Liver (tissue), 3 donors: ENCODE results near the gene STK11IP.

Source experiments
- ATF3 ChIP-seq: IDR thresholded peaks from 2 replicates; pipeline ENCODE4 v1.6.1; 2016; ENCODE audit warnings: antibody characterized with exemption
- CTCF ChIP-seq: fragments of 150-350 bp; IDR thresholded peaks from 2 replicates; pipeline ENCODE4 v1.5.1; 2017; ENCODE audit warnings: improper control_type of control experiment, low read depth, low read length; ENCODE audit not compliant: missing input control
- EGR1 ChIP-seq, 2 donors: IDR thresholded peaks; 2 replicates each; pipeline ENCODE4 v1.6.1; 2016 to 2018; ENCODE audit warnings: antibody characterized with exemption in 2 of 2, low read depth in 2 of 2
- HNF4A ChIP-seq, 2 donors: conservative IDR thresholded peaks; 2 replicates each; pipeline ENCODE4 v1.6.1; 2016; ENCODE audit warnings: antibody characterized with exemption in 2 of 2, mild to moderate bottlenecking in 2 of 2
- ZBTB33 ChIP-seq: IDR thresholded peaks from 2 replicates; pipeline ENCODE4 v1.6.1; 2016; ENCODE audit warnings: antibody characterized with exemption
- TF ChIP-seq, protein P1 (sequence below): IDR thresholded peaks from 2 replicates; pipeline ENCODE4 v1.6.1; 2016; ENCODE audit warnings: antibody characterized with exemption, mild to moderate bottlenecking
- donor health status: healthy.
- donor health status: healthy.

GRCh38 chr2:219616550-219616949 is 18.9 kb downstream of the STK11IP start:
- TF ChIP-seq CTCF (no peak), EGR1 (IDR thresholded peaks at IDR 0.05; ENCODE audit: low read depth in 2 of 2) (no peak), HNF4A (conservative IDR thresholded peaks at IDR 0.05) (no peak), ZBTB33 (no peak), ATF3 (no peak)
- TF ChIP-seq, protein P1, sequence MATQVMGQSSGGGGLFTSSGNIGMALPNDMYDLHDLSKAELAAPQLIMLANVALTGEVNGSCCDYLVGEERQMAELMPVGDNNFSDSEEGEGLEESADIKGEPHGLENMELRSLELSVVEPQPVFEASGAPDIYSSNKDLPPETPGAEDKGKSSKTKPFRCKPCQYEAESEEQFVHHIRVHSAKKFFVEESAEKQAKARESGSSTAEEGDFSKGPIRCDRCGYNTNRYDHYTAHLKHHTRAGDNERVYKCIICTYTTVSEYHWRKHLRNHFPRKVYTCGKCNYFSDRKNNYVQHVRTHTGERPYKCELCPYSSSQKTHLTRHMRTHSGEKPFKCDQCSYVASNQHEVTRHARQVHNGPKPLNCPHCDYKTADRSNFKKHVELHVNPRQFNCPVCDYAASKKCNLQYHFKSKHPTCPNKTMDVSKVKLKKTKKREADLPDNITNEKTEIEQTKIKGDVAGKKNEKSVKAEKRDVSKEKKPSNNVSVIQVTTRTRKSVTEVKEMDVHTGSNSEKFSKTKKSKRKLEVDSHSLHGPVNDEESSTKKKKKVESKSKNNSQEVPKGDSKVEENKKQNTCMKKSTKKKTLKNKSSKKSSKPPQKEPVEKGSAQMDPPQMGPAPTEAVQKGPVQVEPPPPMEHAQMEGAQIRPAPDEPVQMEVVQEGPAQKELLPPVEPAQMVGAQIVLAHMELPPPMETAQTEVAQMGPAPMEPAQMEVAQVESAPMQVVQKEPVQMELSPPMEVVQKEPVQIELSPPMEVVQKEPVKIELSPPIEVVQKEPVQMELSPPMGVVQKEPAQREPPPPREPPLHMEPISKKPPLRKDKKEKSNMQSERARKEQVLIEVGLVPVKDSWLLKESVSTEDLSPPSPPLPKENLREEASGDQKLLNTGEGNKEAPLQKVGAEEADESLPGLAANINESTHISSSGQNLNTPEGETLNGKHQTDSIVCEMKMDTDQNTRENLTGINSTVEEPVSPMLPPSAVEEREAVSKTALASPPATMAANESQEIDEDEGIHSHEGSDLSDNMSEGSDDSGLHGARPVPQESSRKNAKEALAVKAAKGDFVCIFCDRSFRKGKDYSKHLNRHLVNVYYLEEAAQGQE, result no peak
